HG02885 (cell line): ENCODE results near the gene R3HDM1.
"Not testable (repeated sequence)": the region's sequence is repeated elsewhere in the genome, so short reads cannot be mapped to it uniquely, and the experiment has no call there.

ENCODE experiments used
- ATAC-seq: cut with Tn5 transposase; IDR thresholded peaks from one replicate; pipeline ENCODE4 v1.9.1; 2021; ENCODE audit warnings: mild to moderate bottlenecking; ENCODE audit not compliant: unreplicated experiment, poor library complexity

Gene R3HDM1

DNA sequence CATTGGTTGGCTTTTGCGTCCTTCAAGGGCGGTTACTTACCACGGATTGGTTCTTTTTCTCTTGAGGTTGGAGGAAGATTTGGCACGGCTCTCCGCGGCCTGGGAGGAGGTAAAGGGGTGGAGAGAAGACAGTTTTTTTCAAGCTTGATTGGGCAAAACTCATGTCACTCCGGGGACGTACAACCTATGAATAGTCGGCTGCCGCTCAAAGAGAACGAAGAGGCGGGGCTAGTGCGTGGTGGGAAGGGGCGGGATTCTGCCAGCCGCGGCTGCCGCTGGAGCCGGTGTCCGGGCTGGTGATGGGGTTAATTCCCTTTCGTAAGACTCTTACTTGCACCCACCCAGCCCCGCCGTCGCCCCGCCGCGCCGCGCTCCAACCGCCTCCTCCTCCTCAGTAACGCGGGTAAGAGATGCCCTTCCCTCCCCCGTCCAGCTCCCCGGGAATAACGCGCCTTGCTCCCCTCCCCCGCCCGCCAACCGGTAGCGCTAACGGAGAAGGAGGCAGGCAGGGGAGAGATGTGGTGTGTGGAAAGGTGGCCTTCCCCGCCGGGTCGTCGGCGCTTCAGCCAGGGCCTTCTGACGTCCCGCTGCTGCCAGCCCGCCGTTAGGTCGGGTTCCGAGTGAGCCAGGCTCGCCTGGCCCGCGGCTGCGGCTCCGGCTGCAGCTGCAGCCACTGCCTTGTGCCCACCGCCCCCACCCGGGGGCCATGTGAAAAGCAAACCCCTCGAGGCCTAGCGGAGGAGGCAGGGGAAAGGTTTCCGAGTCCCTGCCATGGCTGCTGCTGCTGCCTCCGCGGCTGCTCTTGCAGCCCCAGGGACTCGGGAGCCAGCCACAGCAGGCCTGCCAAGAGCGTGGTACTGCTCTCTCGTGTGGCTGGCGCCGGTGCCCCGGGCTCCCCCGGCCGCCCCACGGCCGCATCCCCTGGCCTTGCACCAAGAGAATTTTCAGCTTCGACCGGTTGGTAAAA lies at the start of gene R3HDM1:
Gene R3HDM1, plus strand, starts transcription at position 254 of the 967 bp plus-strand sequence. CDS start 73,362 bp downstream, outside the sequence.
- peak; percentile 77 for ATAC-seq

DNA sequence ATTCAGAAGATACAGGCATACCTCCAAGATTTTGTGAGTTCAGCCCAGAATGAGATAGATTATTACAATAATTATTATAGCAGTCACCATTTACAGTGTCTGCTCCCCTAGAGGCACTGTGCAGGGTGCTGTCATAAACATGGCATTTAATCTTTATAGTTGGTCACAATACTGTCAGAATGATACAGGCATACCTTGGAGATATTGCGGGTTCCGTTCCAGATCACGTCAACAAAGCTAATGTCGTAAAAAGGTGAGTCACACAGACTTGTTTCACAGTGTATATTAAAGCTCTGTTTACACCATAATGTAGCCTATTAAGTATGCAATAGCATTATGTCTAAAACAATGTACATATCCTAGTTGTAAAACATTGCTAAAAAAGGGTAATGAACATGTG lies 45.8 kb upstream of the R3HDM1 start:
- no peak for ATAC-seq

DNA sequence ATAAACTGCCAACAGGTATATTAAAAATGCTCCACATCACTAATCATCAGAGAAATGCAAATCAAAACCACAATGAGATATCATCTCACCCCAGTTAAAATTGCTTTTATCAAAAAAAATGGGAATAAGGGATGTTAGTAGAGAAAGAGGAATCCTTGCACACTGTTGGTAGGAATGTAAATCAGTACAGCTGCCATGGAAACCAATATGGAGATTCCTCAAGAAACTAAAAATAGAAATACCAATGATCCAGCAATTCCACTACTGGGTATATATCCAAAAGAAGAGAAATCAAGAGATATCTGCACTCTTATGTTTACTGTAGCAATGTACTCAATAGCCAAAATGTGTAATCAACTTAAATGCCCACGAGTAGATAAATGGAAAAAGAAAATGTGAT lies 40.9 kb upstream of the R3HDM1 start:
- ATAC-seq, result no peak

DNA sequence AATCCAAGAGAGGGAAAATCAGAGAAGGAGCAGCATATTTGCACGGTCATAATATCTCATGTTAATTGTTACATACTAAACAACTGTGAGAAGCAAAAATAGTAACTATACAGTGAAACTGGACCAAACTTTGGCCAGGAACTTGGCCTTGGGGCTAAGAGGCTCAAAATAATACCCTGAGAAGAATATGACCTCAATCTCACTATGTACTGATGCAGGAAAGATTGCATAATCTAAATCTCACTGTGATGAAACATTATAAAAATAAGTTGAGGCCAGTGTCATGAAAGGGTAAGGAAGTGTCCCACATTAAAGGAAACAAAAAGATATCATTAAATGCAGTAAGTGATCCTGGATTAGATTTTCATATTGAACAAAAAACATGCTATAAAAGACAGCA lies 36.8 kb upstream of the R3HDM1 start:
- ATAC-seq, result no peak

DNA sequence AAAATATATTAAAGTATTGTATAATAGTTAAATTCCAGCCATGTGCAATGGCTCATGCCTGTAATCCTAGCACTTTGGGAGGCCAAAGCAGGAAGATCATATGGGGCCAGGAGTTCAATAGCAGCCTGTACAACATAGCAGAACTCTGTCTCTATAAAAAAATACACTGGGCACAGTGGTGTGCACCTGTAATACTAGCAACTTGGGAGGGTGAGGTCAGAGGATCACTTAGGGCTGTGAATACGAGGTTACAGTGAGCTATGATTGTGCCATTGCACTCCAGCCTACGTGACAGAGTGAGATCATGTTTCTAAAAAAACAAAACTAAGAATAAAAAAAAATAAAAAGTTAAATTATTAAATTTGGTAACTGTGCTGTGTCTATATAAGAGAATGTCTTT lies 36.4 kb upstream of the R3HDM1 start:
- ATAC-seq, result no peak

DNA sequence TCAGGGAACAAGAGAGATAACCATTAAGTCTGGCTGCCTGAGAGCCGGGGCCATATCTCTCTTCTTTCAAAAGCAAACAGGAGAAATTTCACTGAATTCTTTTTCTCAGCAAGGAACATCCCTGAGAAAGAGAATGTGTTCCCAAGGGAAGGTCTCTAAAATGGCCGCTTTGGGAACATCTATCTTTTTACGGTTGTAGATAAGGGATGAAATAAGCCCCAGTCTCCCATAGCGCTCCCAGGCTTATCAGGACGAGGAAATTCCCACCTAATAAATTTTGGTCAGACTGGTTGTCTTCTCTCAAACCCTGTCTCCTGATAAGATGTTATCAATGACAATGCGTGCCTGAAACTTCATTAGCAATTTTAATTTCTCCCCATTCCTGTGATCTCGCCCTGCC lies 32.7 kb upstream of the R3HDM1 start:
- ATAC-seq, result not testable (repeated sequence)

DNA sequence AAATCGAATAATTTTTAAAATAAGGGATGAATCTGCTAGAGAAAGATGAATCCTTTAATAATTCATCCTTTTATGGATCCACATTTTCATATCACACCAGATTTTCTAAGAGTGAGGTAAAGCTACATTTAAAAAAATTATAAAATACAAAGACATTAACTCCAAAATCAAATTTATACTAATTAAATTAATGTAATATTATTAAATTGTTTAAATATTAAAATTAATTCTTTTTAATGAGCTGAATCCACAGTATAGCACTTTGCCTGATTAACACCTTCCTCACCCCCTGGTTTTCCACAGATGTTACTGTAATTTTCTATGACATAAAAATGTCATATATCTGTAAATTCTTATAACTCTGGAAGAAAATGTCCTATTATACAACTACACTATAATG lies 26.5 kb upstream of the R3HDM1 start:
- ATAC-seq, result no peak

DNA sequence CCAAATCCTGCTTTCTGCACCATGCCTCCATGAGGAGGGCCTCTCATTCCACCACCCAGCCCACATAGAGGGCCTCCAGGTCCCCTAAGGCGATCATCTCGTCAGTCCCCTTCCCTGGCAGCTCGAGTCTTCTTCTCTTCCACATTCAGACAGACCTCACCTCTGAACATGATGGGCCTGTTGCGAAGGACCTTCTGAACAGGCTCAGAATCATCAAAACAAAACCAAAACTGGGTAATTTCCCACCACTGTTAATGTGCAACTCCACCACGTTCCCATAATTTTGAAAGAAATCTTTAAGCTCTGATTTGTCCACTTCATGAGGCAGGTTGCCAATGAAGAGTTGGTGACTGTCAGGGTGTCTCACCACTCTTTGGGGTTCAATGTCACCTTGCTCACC lies 20.7 kb upstream of the R3HDM1 start:
- ATAC-seq, result no peak

DNA sequence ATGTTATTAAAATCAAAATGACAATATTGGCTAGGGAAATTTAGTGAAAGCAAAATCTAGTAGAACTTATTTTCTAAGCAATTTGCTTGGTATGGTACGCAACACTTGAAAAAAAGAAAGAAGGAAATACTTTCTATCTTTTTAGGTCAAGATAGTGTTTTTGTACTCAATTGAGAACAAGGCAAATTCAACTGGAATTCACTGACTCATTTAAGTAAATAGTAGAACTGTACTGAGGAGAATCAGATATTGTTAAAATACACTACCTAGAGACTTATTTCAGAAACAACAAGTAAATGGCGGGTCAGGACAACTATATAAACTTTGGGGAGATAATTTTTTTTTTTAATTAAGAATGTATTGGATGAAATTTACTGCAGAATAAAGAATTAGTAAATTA lies 19.2 kb upstream of the R3HDM1 start:
- no peak for ATAC-seq

DNA sequence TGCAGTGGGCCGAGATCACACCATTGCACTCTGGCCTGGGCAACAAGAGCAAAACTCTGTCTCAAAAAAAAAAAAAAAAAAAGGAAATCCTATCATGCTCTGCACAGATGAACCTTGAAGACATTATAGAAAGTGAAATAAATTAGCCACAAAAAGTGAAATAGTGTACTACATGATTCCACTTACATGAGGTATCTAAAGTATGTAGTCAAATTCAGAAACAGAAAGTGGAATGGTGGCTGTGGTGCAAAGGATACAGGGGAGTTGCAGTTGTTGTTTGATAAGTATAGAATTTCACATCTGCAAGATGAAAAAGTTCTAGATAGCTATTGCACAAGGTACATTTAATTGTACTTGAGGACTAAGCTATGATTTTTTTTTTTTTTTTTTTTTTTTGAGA lies 5.5 kb upstream of the R3HDM1 start:
- no peak for ATAC-seq

DNA sequence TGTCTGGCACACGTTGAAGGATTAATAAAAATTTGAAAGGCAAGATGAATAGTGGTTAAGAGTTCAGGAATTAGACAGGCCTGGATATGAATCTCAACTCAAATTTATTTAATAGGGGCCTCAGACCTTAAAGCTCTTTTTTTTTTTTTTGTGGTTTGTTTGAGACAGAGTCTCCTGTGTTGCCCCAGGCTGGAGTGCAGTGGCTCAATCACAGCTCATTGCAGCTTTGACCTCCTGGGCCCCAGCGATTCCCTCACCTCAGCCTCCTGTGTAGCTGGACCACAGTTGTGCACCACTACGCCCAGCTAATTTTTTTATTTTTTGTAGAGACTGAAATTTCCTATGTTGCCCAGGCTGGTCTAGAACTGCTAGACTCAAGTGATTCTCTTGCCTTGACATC lies 3.3 kb upstream of the R3HDM1 start:
- no peak for ATAC-seq

DNA sequence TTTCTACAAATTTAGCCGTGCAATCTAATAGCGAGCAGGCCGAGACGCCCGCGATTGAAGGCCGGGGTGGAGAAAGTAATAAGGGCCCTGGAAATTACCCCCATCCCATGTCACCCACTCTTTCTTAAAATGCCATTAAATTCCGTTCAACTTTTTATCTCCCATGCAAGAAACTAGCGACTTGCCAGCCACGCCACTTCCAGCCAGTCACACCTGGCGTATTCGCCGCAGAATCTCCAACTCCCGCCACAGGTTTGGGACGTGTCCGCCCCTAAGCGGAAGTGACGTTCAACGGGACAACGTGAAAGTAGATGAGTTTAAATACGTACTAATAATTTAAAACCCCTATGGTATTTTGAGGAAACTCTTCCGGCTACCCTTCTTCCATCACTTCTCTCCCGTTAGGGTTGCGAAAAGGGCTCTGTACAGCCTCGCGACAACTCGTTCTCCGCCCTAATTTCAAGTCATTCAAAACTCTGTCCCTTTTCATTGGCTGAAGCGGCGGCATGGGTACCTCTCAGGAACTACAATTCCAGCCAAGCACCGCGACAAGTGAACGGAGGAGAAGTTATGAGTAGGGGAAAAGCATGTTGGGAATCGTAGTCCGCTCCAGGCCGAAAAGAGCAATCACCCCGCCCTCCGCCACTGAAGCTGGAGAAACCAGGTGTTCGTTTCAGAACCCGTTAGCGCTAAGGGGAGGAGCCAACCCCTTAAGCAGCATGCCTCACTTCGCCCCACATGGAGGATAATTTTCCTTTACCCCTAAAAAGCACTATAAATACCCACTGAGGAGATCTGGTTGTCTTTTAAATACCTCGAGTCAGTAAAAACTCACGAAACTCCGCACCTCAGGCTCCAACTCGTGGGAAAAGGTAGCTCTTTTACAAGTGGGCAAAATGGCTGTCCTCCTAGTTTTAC lies 712 bp upstream of the R3HDM1 start, which contains the start of gene ZRANB3:
Gene ZRANB3, minus strand, starts transcription at position 906 of the 918 bp plus-strand sequence.
- peak; percentile 75 for ATAC-seq

DNA sequence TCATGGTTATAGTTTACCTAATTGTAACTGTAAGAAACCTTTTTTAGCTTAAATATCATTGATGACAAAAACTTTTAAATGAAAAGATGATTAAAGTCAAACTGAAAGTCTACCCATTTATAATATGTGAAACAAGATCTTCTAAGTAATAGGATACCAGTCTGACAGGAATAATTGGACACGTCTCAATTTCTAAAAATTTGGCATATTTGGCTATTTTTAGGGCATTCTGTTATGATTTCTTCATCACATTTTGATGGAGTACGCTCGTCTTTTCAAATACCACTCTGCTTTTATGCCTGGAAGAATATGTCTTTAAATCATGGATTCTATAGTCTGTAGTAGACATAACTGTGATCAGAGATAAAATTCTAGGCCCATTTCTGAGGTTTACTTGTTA lies 1.3 kb downstream of the R3HDM1 start:
- ATAC-seq, result no peak

DNA sequence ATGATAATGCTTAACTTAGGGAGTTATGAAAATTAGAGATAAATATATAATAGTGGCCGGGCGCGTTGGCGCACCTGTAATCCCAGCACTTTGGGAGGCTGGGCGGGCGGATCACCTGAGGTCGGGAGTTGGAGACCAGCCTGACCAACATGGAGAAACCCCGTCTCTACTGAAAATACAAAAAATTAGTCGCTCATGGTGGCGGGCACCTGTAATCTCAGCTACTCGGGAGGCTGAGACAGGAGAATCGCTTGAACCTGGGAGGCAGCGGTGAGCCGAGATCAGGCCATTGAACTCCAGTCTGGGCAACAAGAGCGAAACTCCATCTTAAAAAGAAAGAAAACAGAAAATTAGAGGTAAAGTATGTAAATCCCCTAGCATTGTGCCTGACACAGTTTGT lies 2.3 kb downstream of the R3HDM1 start:
- not testable (repeated sequence) for ATAC-seq

DNA sequence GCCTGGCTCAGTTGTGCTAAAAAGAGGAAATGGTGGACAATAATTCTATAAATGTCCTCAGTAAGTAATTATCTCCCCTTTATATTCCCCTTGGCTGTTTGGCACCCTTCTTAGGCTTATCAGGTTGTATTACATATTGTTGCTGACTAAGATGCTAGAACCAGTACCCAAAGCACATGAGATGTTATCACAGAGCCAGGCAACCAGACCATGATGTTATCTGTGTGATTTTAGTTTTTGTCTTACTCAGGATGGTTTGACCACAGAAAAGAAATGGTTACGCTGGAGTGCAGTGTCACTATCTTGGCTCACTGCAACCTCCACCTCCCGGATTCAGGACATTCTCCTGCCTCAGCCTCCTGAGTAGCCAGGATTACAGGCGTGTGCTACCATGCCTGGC lies 15.2 kb downstream of the R3HDM1 start:
- no peak for ATAC-seq

DNA sequence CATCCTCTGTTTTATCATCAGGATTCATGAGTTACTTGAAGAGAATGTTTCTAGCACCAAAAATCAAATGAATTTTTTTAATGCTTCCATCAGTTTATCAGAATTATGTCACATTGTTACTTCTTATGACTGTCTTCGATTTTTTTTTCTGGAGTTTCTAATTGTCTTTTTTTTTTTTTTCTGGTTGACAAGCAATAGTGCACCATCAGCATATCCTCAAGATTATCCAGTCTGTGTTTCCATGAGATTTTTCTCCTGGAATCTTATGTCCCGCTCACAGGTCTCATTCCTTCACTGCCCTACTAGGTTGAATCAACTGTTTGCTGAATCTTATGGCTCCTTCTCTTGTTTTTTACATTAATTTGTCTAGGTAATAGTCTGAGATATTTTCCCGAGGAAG lies 16.0 kb downstream of the R3HDM1 start:
- no peak for ATAC-seq

DNA sequence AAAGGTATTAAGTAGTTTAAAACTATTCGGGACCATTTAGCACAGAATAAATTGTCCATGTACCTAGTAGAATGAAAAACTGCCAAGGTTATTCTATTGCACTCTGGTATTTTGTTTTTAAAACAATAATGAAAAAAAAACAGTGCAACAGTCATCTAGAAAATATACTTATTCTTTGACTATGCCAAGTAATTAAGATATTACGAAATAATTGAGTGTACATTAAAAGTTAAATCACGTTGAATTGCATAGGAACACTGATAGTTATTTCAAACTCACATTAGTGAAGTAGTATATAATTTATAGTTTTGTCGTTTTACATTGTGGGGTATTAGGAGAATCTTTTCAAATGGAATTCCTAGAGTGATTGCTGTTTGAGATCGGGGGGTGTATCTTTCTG lies 20.1 kb downstream of the R3HDM1 start:
- ATAC-seq, result no peak

DNA sequence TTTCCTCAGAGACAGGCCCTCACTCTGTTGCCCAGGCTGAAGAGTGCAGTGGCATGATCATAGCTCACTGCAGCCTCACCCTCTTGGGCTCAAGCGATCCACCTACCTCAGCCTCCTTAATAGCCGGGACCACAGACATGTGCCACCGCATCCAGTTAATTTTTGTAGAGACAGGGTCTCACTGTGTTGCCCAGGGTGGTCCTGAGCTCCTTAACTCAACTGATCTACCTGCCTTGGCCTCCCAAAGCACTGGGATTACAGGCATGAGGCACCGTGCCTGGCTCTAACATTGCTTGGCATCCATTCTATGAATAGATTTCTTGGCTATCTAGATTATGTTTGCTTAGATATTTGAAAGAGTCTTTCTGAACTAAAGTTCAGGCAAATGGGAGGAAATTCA lies 21.6 kb downstream of the R3HDM1 start:
- no peak for ATAC-seq

DNA sequence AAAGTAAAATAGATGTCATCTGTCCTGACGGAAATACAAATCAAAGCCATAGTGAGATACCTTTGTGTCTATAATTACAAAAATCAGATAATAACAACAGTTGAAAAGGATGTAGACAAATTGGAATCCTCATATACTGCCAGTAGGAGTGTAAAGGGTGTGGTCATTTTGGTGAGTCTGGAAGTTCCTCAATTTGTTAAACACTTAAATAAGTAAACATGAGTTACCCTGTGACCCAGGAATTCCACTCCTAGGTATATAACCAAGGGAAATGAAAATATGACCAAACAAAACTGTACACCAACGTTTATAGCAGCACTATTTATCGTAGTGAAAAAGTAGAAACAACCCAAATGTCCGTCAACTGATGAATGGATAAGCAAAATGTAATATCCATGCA lies 24.0 kb downstream of the R3HDM1 start:
- no peak for ATAC-seq

DNA sequence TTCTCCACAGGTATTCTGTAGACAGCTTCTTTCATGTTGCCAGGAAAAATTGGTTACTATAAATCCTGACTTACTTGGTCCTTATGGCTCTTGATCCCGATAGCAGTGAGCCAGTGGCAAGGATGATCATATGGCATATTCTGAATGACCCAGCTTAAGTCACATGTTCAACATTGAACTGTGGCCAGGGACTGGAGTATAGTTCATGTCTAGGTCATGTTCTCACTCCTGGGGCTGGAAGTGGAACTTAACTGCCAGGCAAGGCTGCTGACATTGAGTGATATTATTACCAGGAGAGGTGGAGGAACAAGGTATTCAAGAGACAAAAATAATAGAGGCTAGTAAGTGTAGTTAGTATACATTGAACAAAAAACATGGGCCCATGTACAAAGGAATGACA lies 26.2 kb downstream of the R3HDM1 start:
- ATAC-seq, result no peak

DNA sequence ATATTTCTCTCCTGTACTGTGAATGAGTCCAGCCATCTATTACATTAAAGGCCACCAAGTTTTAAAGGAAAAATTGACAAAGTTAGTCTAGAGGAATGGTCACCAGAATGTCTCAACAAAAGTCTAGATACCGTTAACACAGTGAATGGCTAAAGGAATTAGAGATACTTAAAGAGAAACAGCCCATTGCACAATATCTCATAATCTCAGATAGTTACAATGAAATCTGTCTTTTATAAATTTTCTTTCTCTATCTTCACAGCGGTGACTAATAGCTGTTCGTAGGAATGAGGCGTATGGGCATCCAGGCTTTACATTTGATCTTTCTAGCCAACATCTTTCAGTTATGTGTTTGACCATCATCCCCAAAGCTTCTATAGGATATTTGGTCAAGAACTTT lies 30.6 kb downstream of the R3HDM1 start:
- no peak for ATAC-seq
